Measurements from ENCODE around the gene SCYGR4. TPM values are rescaled to one million over a fixed set of nuclear protein-coding genes. Genes with fewer than 3 reads are reported as not detected.

The SCYGR4 gene
- total RNA-seq, 4 donors from 2014 or later: not detected

DNA sequence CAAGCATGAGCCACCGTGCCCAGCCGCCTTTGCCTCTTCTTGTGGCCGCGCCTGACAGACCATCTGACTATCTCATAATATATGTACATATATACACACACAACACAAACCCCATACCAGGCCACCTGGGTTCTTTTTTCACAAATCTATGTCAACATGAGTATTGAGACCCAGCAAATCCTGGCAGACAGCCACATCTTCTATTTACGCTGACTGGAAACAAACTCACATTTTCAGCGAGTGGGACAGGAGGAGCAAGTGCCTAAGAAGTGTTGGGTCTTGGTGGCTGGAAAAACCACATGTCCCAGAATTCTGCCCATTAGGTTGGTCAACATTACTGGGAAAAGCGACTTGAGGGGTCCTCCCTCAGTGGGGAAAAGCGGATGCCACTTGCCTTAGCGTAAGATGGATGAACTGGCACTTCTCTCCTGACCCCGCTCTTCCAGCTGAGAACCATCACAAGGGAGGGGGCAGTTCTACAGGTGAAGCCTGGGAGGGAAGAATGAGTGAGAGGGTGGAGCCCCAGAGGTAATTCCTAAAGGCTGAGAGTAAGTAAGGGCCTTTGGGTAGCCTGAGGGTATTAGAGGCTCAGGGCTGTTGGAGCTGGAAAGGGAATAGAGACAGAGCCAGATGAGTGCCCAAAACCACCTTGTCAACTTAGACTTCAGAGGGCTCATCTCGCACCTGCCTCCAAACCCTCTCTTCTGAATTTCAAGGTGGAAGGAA lies 4.6 kb upstream of the SCYGR4 start:
- in situ Hi-C loops (cut with MboI; ENCODE audit: low sequenced_read_pairs in 4 of 4): no loop called here

DNA sequence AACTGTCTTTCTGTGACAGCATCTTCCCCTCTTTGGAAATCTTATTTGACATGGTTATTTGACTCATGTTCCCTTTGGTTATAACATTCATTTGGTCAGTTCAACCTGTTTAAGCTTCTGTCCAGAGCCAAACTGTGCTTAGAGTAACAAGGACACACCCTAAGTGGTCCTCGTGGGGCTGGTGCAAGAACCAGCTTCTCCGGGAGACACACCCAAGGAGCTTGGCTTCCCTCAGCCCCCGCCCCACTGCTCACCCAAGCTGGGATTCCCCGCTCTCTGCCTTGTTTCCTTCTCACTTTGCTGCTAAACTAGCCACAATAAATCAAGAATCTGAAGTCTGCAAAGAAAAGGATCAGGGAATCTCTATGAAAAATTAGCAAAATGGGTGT lies 4.0 kb upstream of the SCYGR4 start:
- no peaks in the 10 kb centered on the region for H3K36me3 ChIP-seq
- DNase-seq (no peak), ATAC-seq (no peak)
- H3K4me1 ChIP-seq: no peaks in the 10 kb centered on the region
- no peak overlapping the region for H3K27ac ChIP-seq
- H3K9me3 ChIP-seq: no peaks in the 10 kb centered on the region
- TF ChIP-seq POLR2A (IDR thresholded peaks at IDR 0.05): no peak
- TF ChIP-seq, protein P1, sequence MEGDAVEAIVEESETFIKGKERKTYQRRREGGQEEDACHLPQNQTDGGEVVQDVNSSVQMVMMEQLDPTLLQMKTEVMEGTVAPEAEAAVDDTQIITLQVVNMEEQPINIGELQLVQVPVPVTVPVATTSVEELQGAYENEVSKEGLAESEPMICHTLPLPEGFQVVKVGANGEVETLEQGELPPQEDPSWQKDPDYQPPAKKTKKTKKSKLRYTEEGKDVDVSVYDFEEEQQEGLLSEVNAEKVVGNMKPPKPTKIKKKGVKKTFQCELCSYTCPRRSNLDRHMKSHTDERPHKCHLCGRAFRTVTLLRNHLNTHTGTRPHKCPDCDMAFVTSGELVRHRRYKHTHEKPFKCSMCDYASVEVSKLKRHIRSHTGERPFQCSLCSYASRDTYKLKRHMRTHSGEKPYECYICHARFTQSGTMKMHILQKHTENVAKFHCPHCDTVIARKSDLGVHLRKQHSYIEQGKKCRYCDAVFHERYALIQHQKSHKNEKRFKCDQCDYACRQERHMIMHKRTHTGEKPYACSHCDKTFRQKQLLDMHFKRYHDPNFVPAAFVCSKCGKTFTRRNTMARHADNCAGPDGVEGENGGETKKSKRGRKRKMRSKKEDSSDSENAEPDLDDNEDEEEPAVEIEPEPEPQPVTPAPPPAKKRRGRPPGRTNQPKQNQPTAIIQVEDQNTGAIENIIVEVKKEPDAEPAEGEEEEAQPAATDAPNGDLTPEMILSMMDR (IDR thresholded peaks at IDR 0.05 in 4 of 5, conservative IDR thresholded peaks at IDR 0.05 in 1 of 5): no peak
- in situ Hi-C loops (cut with MboI; ENCODE audit: low sequenced_read_pairs in 4 of 4): no loop called here
- peaks cover 0 to 5% (median 0%) of the 10 kb centered on the region in 3 donors for H3K27me3 ChIP-seq
- H3K4me3 ChIP-seq: no peak overlapping the region
- intact Hi-C loops (cut with DNase I; ENCODE audit: low total_unique reads): no loop called here

More for the DNA sequence above, 4.6 kb upstream of the SCYGR4 start:
- no peaks in the 10 kb centered on the region for H3K4me1 ChIP-seq
- intact Hi-C loops (cut with DNase I; ENCODE audit: low total_unique reads): no loop called here
- H3K36me3 ChIP-seq: no peaks in the 10 kb centered on the region
- no peak for DNase-seq
- no peak overlapping the region for H3K4me3 ChIP-seq
- no peaks in the 10 kb centered on the region for H3K9me3 ChIP-seq
- ATAC-seq: no peak
- no peak overlapping the region for H3K27ac ChIP-seq
- H3K27me3 ChIP-seq: no peaks in the 10 kb centered on the region
- TF ChIP-seq POLR2A (IDR thresholded peaks at IDR 0.05): no peak
- TF ChIP-seq, protein P1 (IDR thresholded peaks at IDR 0.05 in 4 of 5, conservative IDR thresholded peaks at IDR 0.05 in 1 of 5): no peak

DNA sequence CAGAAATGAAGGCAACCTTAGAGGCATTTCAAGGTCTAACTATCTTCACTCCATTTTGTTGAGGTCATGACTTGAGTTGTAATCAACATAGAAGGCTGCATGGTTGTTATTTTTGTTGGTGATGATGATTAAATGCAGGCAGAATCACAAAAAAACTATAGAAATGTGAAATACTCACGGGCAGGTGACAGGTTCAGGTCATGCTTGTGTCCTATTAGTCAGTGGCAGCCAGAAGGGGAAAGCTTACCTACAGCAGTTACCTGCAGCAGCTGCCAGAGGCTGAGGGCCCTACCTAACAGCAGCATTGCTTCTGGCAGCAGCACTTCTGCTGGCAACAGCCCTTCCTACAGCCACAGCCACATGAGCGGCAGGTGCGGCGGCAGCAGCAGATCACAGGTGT lies 3.1 kb upstream of the SCYGR4 start:
- TF ChIP-seq, protein P1 (IDR thresholded peaks at IDR 0.05 in 4 of 5, conservative IDR thresholded peaks at IDR 0.05 in 1 of 5): no peak
- no peak for TF ChIP-seq POLR2A (IDR thresholded peaks at IDR 0.05)
- in situ Hi-C loops (cut with MboI; ENCODE audit: low sequenced_read_pairs in 4 of 4): no loop called here

DNA sequence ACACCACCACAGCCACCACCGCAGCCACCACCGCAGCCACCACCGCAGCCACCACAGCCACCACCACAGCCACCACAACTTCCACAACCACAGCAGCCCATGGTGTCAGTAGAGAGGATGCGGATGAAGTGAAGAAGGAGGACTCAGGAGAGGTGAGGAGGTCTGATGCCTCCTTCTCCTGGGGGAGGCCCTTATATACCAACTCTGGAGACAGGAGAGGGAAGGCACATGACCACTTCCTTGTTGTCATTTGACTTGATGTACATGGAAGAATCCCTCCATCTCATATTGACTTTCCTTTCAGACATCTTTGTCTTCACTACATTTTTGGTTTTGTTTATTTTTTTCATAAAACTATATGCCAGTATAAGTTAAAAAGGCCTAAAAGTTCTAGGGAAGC lies 2.6 kb upstream of the SCYGR4 start, which contains the start of gene SCYGR3:
SCYGR3 (minus strand) TSS at position 101 of the 400 bp plus-strand sequence; CDS start at position 101, 0 bp downstream.
- no peaks in the 10 kb centered on the region for H3K36me3 ChIP-seq
- DNase-seq (no peak), ATAC-seq (no peak)
- H3K9me3 ChIP-seq: no peaks in the 10 kb centered on the region
- no peak for TF ChIP-seq POLR2A (IDR thresholded peaks at IDR 0.05)
- TF ChIP-seq, protein P1 (IDR thresholded peaks at IDR 0.05 in 4 of 5, conservative IDR thresholded peaks at IDR 0.05 in 1 of 5): no peak
- H3K4me1 ChIP-seq: no peaks in the 10 kb centered on the region
- peaks cover 0 to 6% (median 0%) of the 10 kb centered on the region in 3 donors for H3K27me3 ChIP-seq
- no peak within 1 kb of the TSS for H3K27ac ChIP-seq
- intact Hi-C loops (cut with DNase I; ENCODE audit: low total_unique reads): no loop called here
- in situ Hi-C loops (cut with MboI; ENCODE audit: low sequenced_read_pairs in 4 of 4): no loop called here
- no peak within 1 kb of the TSS for H3K4me3 ChIP-seq

More for the DNA sequence above, 3.1 kb upstream of the SCYGR4 start:
- Histone ChIP-seq H3K4me1 (no peaks in the 10 kb centered on the region), H3K27ac (no peak overlapping the region), H3K4me3 (no peak overlapping the region), H3K9me3 (no peaks in the 10 kb centered on the region), H3K27me3 (peaks cover 0 to 6% (median 0%) of the 10 kb centered on the region in 3 donors), H3K36me3 (no peaks in the 10 kb centered on the region)
- DNase-seq: no peak
- intact Hi-C loops (cut with DNase I; ENCODE audit: low total_unique reads): no loop called here
- no peak for ATAC-seq
